Loucy (cell line): ENCODE results near the gene COL2A1.

Source experiments
- H2AFZ ChIP-seq: fragments of 200-600 bp; sonication (generic); 2 replicates; pipeline ENCODE4 v1.6.0; 2016; ENCODE audit warnings: antibody characterized with exemption, mild to moderate bottlenecking, low read length, moderate library complexity
- H3F3A ChIP-seq: fragments of 200-600 bp; 2 replicates; pipeline ENCODE4 v1.6.0; 2016; ENCODE audit warnings: antibody characterized with exemption, low read depth, mild to moderate bottlenecking
- H3K27me3 ChIP-seq: fragments of 200-600 bp; sonication (generic); 2 replicates; pipeline ENCODE4 v1.6.1; 2014; ENCODE audit warnings: low read length, mild to moderate bottlenecking; ENCODE audit not compliant: insufficient read depth, poor library complexity, severe bottlenecking
- H3K36me3 ChIP-seq: fragments of 200-600 bp; sonication (generic); 2 replicates; pipeline ENCODE4 v1.6.1; 2016; ENCODE audit warnings: low read length; ENCODE audit not compliant: insufficient read depth
- H3K4me1 ChIP-seq: fragments of 200-600 bp; sonication (generic); 2 replicates; pipeline ENCODE4 v1.5.1; 2014; ENCODE audit warnings: low read length, mild to moderate bottlenecking; ENCODE audit not compliant: insufficient read depth, poor library complexity, severe bottlenecking
- H3K4me2 ChIP-seq: fragments of 200-600 bp; sonication (generic); 2 replicates; pipeline ENCODE4 v1.6.0; 2014; ENCODE audit warnings: antibody characterized with exemption, low read length, low read depth, mild to moderate bottlenecking; ENCODE audit not compliant: poor library complexity, severe bottlenecking
- H3K4me3 ChIP-seq: fragments of 200-600 bp; sonication (generic); 2 replicates; pipeline ENCODE4 v1.5.1; 2014; ENCODE audit warnings: low read length, mild to moderate bottlenecking, mixed read lengths; ENCODE audit not compliant: poor library complexity, severe bottlenecking
- H3K79me2 ChIP-seq: fragments of 200-600 bp; sonication (generic); 2 replicates; pipeline ENCODE4 v1.6.1; 2014; ENCODE audit warnings: low read length; ENCODE audit not compliant: insufficient read depth
- H3K9ac ChIP-seq: fragments of 200-600 bp; sonication (generic); 2 replicates; pipeline ENCODE4 v1.6.0; 2014; ENCODE audit warnings: mild to moderate bottlenecking, low read depth, low read length, moderate library complexity; ENCODE audit not compliant: poor library complexity, severe bottlenecking
- H3K9me2 ChIP-seq: fragments of 200-600 bp; sonication (generic); replicated peaks from 2 replicates; pipeline ENCODE4 v1.6.1; 2016; ENCODE audit warnings: low read depth, low read length, mixed read lengths
- H3K9me3 ChIP-seq: fragments of 200-600 bp; sonication (generic); 2 replicates; pipeline ENCODE4 v1.6.1; 2014; ENCODE audit warnings: mild to moderate bottlenecking, antibody characterized with exemption, low read length, low read depth; ENCODE audit not compliant: insufficient read depth
- H4K20me1 ChIP-seq: fragments of 200-600 bp; sonication (generic); 2 replicates; pipeline ENCODE4 v1.6.0; 2014; ENCODE audit warnings: antibody characterized with exemption, low read length, mild to moderate bottlenecking; ENCODE audit not compliant: insufficient read depth, poor library complexity, severe bottlenecking
- EZH2phosphoT487 ChIP-seq: fragments of 200-600 bp; IDR thresholded peaks from 2 replicates; pipeline ENCODE4 v1.6.1; 2018; ENCODE audit warnings: antibody characterized with exemption, mild to moderate bottlenecking, moderate library complexity, borderline replicate concordance
- TF ChIP-seq, protein P1 (sequence below): fragments of 200-600 bp; sonication (generic); conservative IDR thresholded peaks from 2 replicates; pipeline ENCODE4 v1.5.1; 2014; ENCODE audit warnings: mild to moderate bottlenecking, antibody characterized with exemption, low read length

Gene COL2A1

GRCh38 chr12:47939009-47939601 lies 65.2 kb downstream of the COL2A1 start:
- Histone ChIP-seq H3K27me3 (no peaks in the 10 kb centered on the region), H3K4me1 (peaks cover 7% of the 10 kb centered on the region), H3K9me2 (no peaks in the 10 kb centered on the region), H4K20me1 (no peaks in the 10 kb centered on the region), H2AFZ (no peak overlapping the region), H3K4me3 (no peak overlapping the region), H3F3A (no peaks in the 10 kb centered on the region), H3K79me2 (no peaks in the 10 kb centered on the region), H3K4me2 (no peak overlapping the region), H3K9me3 (no peaks in the 10 kb centered on the region), H3K9ac (no peak overlapping the region), H3K36me3 (no peaks in the 10 kb centered on the region)
- TF ChIP-seq EZH2phosphoT487, result no peak
- TF ChIP-seq, protein P1, sequence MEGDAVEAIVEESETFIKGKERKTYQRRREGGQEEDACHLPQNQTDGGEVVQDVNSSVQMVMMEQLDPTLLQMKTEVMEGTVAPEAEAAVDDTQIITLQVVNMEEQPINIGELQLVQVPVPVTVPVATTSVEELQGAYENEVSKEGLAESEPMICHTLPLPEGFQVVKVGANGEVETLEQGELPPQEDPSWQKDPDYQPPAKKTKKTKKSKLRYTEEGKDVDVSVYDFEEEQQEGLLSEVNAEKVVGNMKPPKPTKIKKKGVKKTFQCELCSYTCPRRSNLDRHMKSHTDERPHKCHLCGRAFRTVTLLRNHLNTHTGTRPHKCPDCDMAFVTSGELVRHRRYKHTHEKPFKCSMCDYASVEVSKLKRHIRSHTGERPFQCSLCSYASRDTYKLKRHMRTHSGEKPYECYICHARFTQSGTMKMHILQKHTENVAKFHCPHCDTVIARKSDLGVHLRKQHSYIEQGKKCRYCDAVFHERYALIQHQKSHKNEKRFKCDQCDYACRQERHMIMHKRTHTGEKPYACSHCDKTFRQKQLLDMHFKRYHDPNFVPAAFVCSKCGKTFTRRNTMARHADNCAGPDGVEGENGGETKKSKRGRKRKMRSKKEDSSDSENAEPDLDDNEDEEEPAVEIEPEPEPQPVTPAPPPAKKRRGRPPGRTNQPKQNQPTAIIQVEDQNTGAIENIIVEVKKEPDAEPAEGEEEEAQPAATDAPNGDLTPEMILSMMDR, result no peak

- H3K79me2 ChIP-seq, result no peaks in the 10 kb centered on the region
- H4K20me1 ChIP-seq, result no peaks in the 10 kb centered on the region
- H3K4me1 ChIP-seq, result peaks cover 7% of the 10 kb centered on the region
- no peak overlapping the region for H2AFZ ChIP-seq
- H3K4me2 ChIP-seq, result no peak overlapping the region
- no peaks in the 10 kb centered on the region for H3K36me3 ChIP-seq
- no peaks in the 10 kb centered on the region for H3K9me3 ChIP-seq
- H3K9ac ChIP-seq, result no peak overlapping the region
- H3K4me3 ChIP-seq, result no peak overlapping the region
- H3F3A ChIP-seq, result no peaks in the 10 kb centered on the region
- no peaks in the 10 kb centered on the region for H3K27me3 ChIP-seq
- TF ChIP-seq EZH2phosphoT487, result no peak
- H3K9me2 ChIP-seq, result no peaks in the 10 kb centered on the region
Measured at GRCh38 chr12:47938594-47938993, 65.7 kb downstream of the COL2A1 start.

DNA sequence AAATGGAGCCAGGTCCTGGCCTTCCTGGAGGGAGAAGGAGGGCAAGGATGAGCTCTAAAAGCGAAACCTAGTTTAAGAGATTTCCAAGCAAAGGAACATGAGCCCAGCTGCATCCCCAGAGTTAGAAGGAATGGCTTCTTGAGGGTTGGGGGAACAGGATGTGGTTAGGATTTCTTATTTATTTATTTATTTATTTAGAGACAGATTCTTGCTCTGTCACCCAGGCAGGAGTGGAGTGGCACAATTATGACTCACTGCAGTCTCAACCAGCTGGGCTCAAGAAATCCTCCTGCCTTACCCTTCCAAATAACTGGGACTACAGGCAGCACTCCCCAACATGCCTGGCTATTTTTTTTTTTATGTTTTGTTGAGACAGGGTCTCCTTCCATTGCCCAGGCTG lies 66.2 kb downstream of the COL2A1 start:
- H3K27me3 ChIP-seq, result no peaks in the 10 kb centered on the region
- H3K4me1 ChIP-seq, result peaks cover 7% of the 10 kb centered on the region
- no peak overlapping the region for H3K9ac ChIP-seq
- H3K36me3 ChIP-seq, result no peaks in the 10 kb centered on the region
- no peak overlapping the region for H2AFZ ChIP-seq
- TF ChIP-seq, protein P1, result no peak
- TF ChIP-seq EZH2phosphoT487, result no peak
- no peak overlapping the region for H3K4me2 ChIP-seq
- no peaks in the 10 kb centered on the region for H3K9me2 ChIP-seq
- H4K20me1 ChIP-seq, result no peaks in the 10 kb centered on the region
- no peaks in the 10 kb centered on the region for H3F3A ChIP-seq
- no peaks in the 10 kb centered on the region for H3K9me3 ChIP-seq
- no peaks in the 10 kb centered on the region for H3K79me2 ChIP-seq
- no peak overlapping the region for H3K4me3 ChIP-seq

GRCh38 chr12:47935184-47935583 lies 69.1 kb downstream of the COL2A1 start:
- Histone ChIP-seq H3K36me3 (no peaks in the 10 kb centered on the region), H2AFZ (no peak overlapping the region), H3K4me1 (peaks cover 7% of the 10 kb centered on the region), H3K79me2 (no peaks in the 10 kb centered on the region), H3K4me2 (no peak overlapping the region), H4K20me1 (no peaks in the 10 kb centered on the region), H3K27me3 (no peaks in the 10 kb centered on the region), H3K9me3 (no peaks in the 10 kb centered on the region), H3K4me3 (no peak overlapping the region), H3F3A (no peaks in the 10 kb centered on the region), H3K9ac (no peak overlapping the region), H3K9me2 (no peaks in the 10 kb centered on the region)
- no peak for TF ChIP-seq EZH2phosphoT487
- TF ChIP-seq, protein P1, result no peak
